Subcutaneous adipose tissue (tissue), 4 donors: Measurements from ENCODE around the gene GPC4. TPM values are rescaled to one million over a fixed set of nuclear protein-coding genes. Genes with fewer than 3 reads are reported as not detected.

Experiments used
- CTCF ChIP-seq: fragments of 450-650 bp; IDR thresholded peaks from one replicate; pipeline ENCODE4 v1.5.1; 2016; ENCODE audit warnings: low read depth, mild to moderate bottlenecking, control low read depth, antibody characterized with exemption, moderate library complexity
- total RNA-seq, 4 donors: library from RNA; depleted of rRNA; stranded (reverse); fragments of >200 nt; gene quantifications; one replicate each; pipeline ENCODE4 v1.1.0, GENCODE V29; 2016

Gene GPC4
- 10 to 100 TPM in 2 of 4 donors, 1 to 10 TPM in 2; 5.9 to 63.7 (median 12.4) TPM for total RNA-seq

- TF ChIP-seq CTCF: no peak
Observed at GRCh38 chrX:133415276-133416105, at the start of gene GPC4. TSS of gene GPC4 (minus strand) at chrX:133415489. CDS start at chrX:133414965, 524 bp downstream.

DNA sequence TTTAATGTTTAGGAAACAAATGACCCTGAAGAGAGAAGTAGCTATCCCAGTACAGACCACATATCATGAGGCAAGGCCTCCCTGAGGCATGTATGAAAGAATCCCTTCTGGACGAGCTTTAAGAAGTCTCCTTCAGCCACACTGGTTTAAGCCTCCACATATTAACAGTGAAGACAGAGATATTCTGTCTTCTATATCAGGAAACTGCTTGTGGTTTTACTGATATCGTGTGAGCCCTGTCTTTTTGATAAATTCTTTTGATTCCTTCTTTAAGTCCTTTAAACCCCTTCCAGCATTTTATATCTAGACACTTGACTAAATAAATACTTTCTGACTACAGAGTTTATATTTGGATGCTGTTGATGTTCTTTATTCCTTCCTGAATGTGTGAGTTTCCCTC is 45.9 kb upstream of the GPC4 start:
- no peak for TF ChIP-seq CTCF

GRCh38 chrX:133454924-133455323 is 39.6 kb upstream of the GPC4 start:
- TF ChIP-seq CTCF: no peak

- TF ChIP-seq CTCF: no peak
Observed at GRCh38 chrX:133454491-133454914, 39.2 kb upstream of the GPC4 start.

DNA sequence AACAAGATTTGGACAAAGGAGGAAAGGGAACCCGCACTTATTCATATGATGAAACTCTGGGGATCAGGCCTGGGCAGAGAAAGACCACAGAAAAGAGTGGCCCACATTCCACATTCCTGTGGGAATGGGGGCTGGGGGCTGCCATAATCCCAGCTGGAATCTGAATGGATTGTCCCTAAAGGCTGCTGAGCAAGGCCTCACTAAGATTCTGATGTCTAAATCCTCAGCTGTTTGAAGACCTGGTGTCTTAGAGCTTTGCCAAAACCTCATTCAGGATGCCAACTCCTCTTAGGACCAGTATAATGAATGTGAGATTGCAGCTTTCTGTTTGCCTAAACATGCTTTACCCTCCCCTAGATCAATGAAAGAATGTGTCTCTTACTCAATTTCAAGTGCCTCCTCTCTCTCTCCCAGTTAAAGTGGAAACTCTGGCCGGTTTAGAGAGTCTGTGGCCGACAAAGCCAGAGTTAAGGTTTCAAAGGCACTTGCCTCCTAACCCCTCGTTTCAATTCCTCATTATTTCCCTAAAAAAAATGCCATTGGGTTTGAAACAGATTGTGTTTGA is 33.3 kb upstream of the GPC4 start:
- TF ChIP-seq CTCF: no peak

- no peak for TF ChIP-seq CTCF
Observed at GRCh38 chrX:133444952-133445831, 29.9 kb upstream of the GPC4 start.

DNA sequence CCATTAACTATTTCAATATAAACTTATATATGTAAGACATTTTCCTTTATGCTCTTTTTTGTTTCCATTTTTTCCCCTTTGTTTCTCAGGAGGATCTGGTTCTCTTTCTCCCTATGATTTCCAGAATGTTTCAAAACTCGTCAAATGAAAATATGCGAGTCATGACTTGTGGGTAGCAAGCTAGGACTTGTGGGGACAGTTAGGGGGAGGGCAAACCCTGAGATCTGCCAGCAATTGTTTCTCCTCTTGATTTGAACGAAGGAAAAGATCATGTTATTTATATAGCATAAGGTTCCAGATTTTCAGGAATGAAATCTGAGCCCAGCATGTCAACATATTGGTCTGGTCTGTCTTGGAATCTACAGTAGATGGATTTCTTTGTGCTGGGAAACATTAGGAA is 28.9 kb upstream of the GPC4 start:
- no peak for TF ChIP-seq CTCF
